ENCODE results near the gene SLC44A3. TPM values are rescaled to one million over a fixed set of nuclear protein-coding genes. Genes with fewer than 3 reads are reported as not detected.

SLC44A3 gene
- total and polyA plus RNA-seq, 2 of the 8 experiments (the other 6 are each of a cell fraction or from before 2014, with no cell fraction given), result 4.2 to 5.0 TPM

DNA sequence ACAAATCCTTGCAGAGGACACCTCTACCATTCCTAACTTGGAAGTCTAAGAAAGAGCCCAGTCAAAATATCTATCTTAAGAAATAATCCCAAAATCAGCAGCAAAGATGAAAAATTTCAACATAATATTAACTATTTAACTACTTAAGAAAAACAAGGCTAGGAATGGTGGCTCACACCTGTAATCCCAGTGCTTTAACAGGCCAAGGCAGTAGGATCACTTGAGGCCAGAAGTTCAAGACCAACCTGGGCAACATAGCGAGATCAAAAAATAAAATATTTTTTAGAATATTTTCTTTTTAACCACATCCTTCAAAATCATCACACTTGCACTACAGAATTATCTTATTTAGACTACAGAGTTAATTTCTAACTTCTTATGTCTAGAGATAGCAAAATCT lies 101.8 kb downstream of the SLC44A3 start:
- H3K56ac ChIP-seq (replicated peaks; ENCODE audit: insufficient read length, low read depth, low read length), result no peak overlapping the region
- H3K9me3 ChIP-seq (ENCODE audit: insufficient read depth in 2 of 2, low read depth in 1 of 2, low read length in 1 of 2), result no peaks in the 10 kb centered on the region
- no peak overlapping the region for H2BK20ac ChIP-seq (ENCODE audit: low read length)
- H2BK12ac ChIP-seq (ENCODE audit: low read depth, low read length), result no peak overlapping the region
- no peak overlapping the region for H2BK15ac ChIP-seq (ENCODE audit: low read length)
- TF ChIP-seq KDM5A (IDR thresholded peaks at IDR 0.05; ENCODE audit: low read length), result no peak
- TF ChIP-seq SIRT6 (IDR thresholded peaks at IDR 0.05; ENCODE audit: low read length), result no peak
- no peak for TF ChIP-seq CEBPB (IDR thresholded peaks at IDR 0.05; ENCODE audit: low read depth, low read length)
- no peak for TF ChIP-seq SP4 (IDR thresholded peaks at IDR 0.05; ENCODE audit: low read length)
- TF ChIP-seq GABPA (IDR thresholded peaks at IDR 0.05; ENCODE audit: borderline replicate concordance, insufficient read depth, low read length), result no peak
- TF ChIP-seq SUZ12 (IDR thresholded peaks at IDR 0.05; ENCODE audit: low read length), result no peak
- no peak for TF ChIP-seq CHD2 (IDR thresholded peaks at IDR 0.05; ENCODE audit: low read length)
- TF ChIP-seq GTF2F1 (IDR thresholded peaks at IDR 0.05; ENCODE audit: borderline replicate concordance, low read depth, low read length), result no peak
- TF ChIP-seq KDM1A (IDR thresholded peaks at IDR 0.05; ENCODE audit: borderline replicate concordance, low read length), result no peak
- TF ChIP-seq, protein P1, sequence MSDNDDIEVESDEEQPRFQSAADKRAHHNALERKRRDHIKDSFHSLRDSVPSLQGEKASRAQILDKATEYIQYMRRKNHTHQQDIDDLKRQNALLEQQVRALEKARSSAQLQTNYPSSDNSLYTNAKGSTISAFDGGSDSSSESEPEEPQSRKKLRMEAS (IDR thresholded peaks at IDR 0.05), result no peak
- TF ChIP-seq SRF (IDR thresholded peaks at IDR 0.05; ENCODE audit: low read depth, low read length), result no peak
- TF ChIP-seq CTBP2 (IDR thresholded peaks at IDR 0.05; ENCODE audit: borderline replicate concordance, insufficient read depth, insufficient read length, low read length), result no peak
- TF ChIP-seq TBP (IDR thresholded peaks at IDR 0.05; ENCODE audit: low read depth, low read length), result no peak
- no peak for TF ChIP-seq CBX8 (IDR thresholded peaks at IDR 0.05; ENCODE audit: borderline replicate concordance, low read depth, low read length)
- DNase-seq (ENCODE audit: low read depth in 1 of 2, low spot score in 2 of 2) (no peak), FAIRE-seq (no peak)
- ChIA-PET POLR2A (ENCODE audit: partially characterized antibody) (interaction anchor here (3.1 to 4.8 kb wide), 2 partner anchors 12 to 15 kb away, joined by 10 to 29 read pairs; no protein-coding TSS in a partner anchor), CTCF (ENCODE audit: partially characterized antibody) (interaction anchor here (0.8 to 3.2 kb wide), 4 partner anchors 11 to 118 kb away, joined by 3 to 12 read pairs (median 6); no protein-coding TSS in a partner anchor)
- H2AK5ac ChIP-seq (ENCODE audit: low read depth, low read length), result no peak overlapping the region
- H4K91ac ChIP-seq (replicated peaks; ENCODE audit: insufficient read length, low read length), result no peak overlapping the region
- H3K27ac ChIP-seq (ENCODE audit: low read depth, low read length), result no peak overlapping the region
- H2BK5ac ChIP-seq (ENCODE audit: low read depth, low read length), result no peak overlapping the region
- peaks cover 7% of the 10 kb centered on the region for H3K79me1 ChIP-seq (ENCODE audit: low read depth, low read length)
- H3K36me3 ChIP-seq (ENCODE audit: control insufficient read depth in 2 of 4, insufficient read depth in 4 of 4, low read length in 3 of 4), result peaks cover 0 to 12% (median 0%) of the 10 kb centered on the region in 4 experiments; a peak in 2 of 8 replicates
- no peaks in the 10 kb centered on the region; the same call in none of the 2 replicates for H3K23me2 ChIP-seq (ENCODE audit: low read depth, low read length)
- H3K27me3 ChIP-seq (replicated peaks in 1 of 4; ENCODE audit: control insufficient read depth in 3 of 4, extremely low read depth in 1 of 4, insufficient read depth in 3 of 4, low read length in 3 of 4), result no peaks in the 10 kb centered on the region
- no peak overlapping the region for H3K4ac ChIP-seq (replicated peaks; ENCODE audit: insufficient read length, low read depth, low read length)
- H3K9ac ChIP-seq (replicated peaks in 1 of 4; ENCODE audit: extremely low read depth in 1 of 4, low read depth in 3 of 4, low read length in 3 of 4), result no peak overlapping the region
- H3K18ac ChIP-seq (ENCODE audit: extremely low read depth, low read length), result no peak overlapping the region
- no peak overlapping the region for H4K8ac ChIP-seq (ENCODE audit: extremely low read depth, insufficient read depth, low read length)
- peaks cover 70 to 94% of the 10 kb centered on the region in 2 experiments for H3K79me2 ChIP-seq (ENCODE audit: control insufficient read depth in 1 of 2, insufficient read depth in 2 of 2, low read length in 2 of 2)
- no peak overlapping the region for H4K5ac ChIP-seq (ENCODE audit: insufficient read length, low read depth, low read length)
- H3K23ac ChIP-seq (ENCODE audit: insufficient read length), result no peak overlapping the region
- H3K4me3 ChIP-seq (ENCODE audit: extremely low read depth in 1 of 4, insufficient read depth in 2 of 4, low read depth in 3 of 4, low read length in 4 of 4), result no peak overlapping the region
- no peak overlapping the region for H3K4me2 ChIP-seq (ENCODE audit: insufficient read depth in 1 of 2, low read depth in 2 of 2, low read length in 2 of 2)
- H2BK120ac ChIP-seq (replicated peaks; ENCODE audit: low read depth, low read length), result no peak overlapping the region
- H3K4me1 ChIP-seq (replicated peaks in 1 of 4; ENCODE audit: control insufficient read depth in 3 of 4, insufficient read depth in 4 of 4, low read length in 3 of 4), result peaks cover 4 to 12% (median 5%) of the 10 kb centered on the region in 4 experiments; a peak in 6 of 7 replicates
- H2AFZ ChIP-seq (ENCODE audit: low read length), result no peak overlapping the region
- no peak overlapping the region for H3K14ac ChIP-seq (ENCODE audit: insufficient read length)
- 100% methylated on average over 1 of the region's 1 CpG; no CpG with 5 or more reads in 1 of the 2 experiments for WGBS, 2 experiments (ENCODE audit: extremely low coverage in 1 of 2, insufficient coverage in 1 of 2, insufficient read length in 1 of 2, insufficient replicate concordance in 2 of 2, low coverage in 1 of 2, low lambda C conversion rate in 2 of 2, missing lambda C conversion rate in 1 of 2)
- H4K20me1 ChIP-seq (replicated peaks in 1 of 2; ENCODE audit: control insufficient read depth in 1 of 2, insufficient read depth in 2 of 2, low read length in 2 of 2), result peaks cover 48% of the 10 kb centered on the region in 2 experiments

Measured in H1 (cell line).